NCI-H82 treated with DMSO at 0.1 percent for 48 hours (cell line): ENCODE results near the gene KCNAB2.
"Not testable (repeated sequence)": the region's sequence is repeated elsewhere in the genome, so short reads cannot be mapped to it uniquely, and the experiment has no call there.

Experiments used
- DNase-seq: peaks from one replicate; lab custom pipeline; 2025; ENCODE audit not compliant: unreplicated experiment; lab: John Stamatoyannopoulos, UW

Gene KCNAB2

GRCh38 chr1:6052543-6053205, 7.0 kb downstream of the KCNAB2 start:
- peak; percentile 33 for DNase-seq

- DNase-seq: no peak
Observed at GRCh38 chr1:6053206-6053546, 7.5 kb downstream of the KCNAB2 start.

- DNase-seq: no peak
Observed at GRCh38 chr1:6054596-6054995, 8.9 kb downstream of the KCNAB2 start.

GRCh38 chr1:6056572-6056948, 10.9 kb downstream of the KCNAB2 start:
- DNase-seq: no peak

GRCh38 chr1:6057170-6057845, 11.6 kb downstream of the KCNAB2 start:
- no peak for DNase-seq

GRCh38 chr1:6059866-6060265, 14.2 kb downstream of the KCNAB2 start:
- DNase-seq: no peak

- no peak for DNase-seq
Observed at GRCh38 chr1:6062670-6063069, 17.0 kb downstream of the KCNAB2 start.

GRCh38 chr1:6063532-6064053, 17.9 kb downstream of the KCNAB2 start:
- DNase-seq: not testable (repeated sequence)

- DNase-seq: no peak
Observed at GRCh38 chr1:6065093-6065858, 19.6 kb downstream of the KCNAB2 start.

GRCh38 chr1:6066680-6067079, 21.0 kb downstream of the KCNAB2 start:
- DNase-seq: no peak

- DNase-seq: no peak
Observed at GRCh38 chr1:6068073-6068472, 22.4 kb downstream of the KCNAB2 start.

- DNase-seq: no peak
Observed at GRCh38 chr1:6068932-6069331, 23.2 kb downstream of the KCNAB2 start.

GRCh38 chr1:6069573-6069972, 23.9 kb downstream of the KCNAB2 start:
- DNase-seq: no peak

- DNase-seq: no peak
Observed at GRCh38 chr1:6070450-6070974, 24.8 kb downstream of the KCNAB2 start.

- no peak for DNase-seq
Observed at GRCh38 chr1:6071219-6071618, 25.5 kb downstream of the KCNAB2 start.

GRCh38 chr1:6072774-6073479, 27.2 kb downstream of the KCNAB2 start:
- no peak for DNase-seq

- no peak for DNase-seq
Observed at GRCh38 chr1:6073480-6074053, 27.9 kb downstream of the KCNAB2 start.

GRCh38 chr1:6074192-6074901, 28.7 kb downstream of the KCNAB2 start:
- no peak for DNase-seq

GRCh38 chr1:6075748-6076147, 30.1 kb downstream of the KCNAB2 start:
- DNase-seq: peak; percentile 2

- not testable (repeated sequence) for DNase-seq
Observed at GRCh38 chr1:6077061-6077460, 31.4 kb downstream of the KCNAB2 start.
